ENCODE data around the gene HSD17B14.

The HSD17B14 gene

DNA sequence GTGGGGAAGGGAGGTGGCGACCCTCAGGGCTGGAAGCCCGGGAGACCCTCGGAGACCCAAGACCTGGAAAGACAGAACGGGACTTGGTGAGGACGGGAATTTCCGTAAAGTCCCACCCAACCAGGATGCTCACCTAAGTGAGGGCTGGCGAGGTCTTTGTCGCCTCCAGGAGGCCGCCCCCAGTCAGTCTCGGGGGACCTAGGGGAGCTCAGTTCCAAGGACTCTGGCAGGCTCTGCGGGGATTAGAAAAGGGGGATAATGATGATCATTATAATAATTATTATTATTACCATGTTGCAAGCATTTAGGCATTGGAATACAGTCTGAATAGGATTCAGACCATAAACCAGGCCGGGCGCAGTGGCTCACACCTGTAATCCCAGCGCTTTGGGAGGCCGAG, 9.1 kb upstream of the HSD17B14 start:
- TF ChIP-seq, protein P1, sequence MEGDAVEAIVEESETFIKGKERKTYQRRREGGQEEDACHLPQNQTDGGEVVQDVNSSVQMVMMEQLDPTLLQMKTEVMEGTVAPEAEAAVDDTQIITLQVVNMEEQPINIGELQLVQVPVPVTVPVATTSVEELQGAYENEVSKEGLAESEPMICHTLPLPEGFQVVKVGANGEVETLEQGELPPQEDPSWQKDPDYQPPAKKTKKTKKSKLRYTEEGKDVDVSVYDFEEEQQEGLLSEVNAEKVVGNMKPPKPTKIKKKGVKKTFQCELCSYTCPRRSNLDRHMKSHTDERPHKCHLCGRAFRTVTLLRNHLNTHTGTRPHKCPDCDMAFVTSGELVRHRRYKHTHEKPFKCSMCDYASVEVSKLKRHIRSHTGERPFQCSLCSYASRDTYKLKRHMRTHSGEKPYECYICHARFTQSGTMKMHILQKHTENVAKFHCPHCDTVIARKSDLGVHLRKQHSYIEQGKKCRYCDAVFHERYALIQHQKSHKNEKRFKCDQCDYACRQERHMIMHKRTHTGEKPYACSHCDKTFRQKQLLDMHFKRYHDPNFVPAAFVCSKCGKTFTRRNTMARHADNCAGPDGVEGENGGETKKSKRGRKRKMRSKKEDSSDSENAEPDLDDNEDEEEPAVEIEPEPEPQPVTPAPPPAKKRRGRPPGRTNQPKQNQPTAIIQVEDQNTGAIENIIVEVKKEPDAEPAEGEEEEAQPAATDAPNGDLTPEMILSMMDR (IDR thresholded peaks at IDR 0.05; ENCODE audit: insufficient read depth, missing control alignments) = peak; percentile 10
- peak; percentile 55 for DNase-seq (ENCODE audit: insufficient read length, low spot score)
- FAIRE-seq = no peak

DNA sequence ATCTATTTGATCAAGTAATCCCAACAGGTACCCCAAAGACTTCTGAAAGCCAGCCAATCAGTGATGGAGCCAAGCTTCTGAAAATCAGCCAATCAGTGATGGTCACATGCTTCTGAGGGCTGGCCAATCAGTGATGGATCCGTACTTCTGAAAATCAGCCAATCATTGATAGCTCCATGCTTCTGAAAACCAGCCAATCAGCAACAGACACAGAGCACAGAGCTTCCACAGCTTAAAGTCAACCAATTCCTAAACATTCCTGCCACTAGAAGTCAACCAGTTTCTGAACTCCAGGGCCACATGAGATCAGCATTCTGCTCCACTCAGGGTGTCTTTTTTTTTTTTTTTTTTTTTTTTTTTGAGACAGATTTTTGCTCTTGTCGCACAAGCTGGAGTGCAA, 8.2 kb upstream of the HSD17B14 start:
- DNase-seq (ENCODE audit: insufficient read length, low spot score) (no peak), FAIRE-seq (no peak)
- TF ChIP-seq, protein P1 (IDR thresholded peaks at IDR 0.05; ENCODE audit: insufficient read depth, missing control alignments) = no peak

DNA sequence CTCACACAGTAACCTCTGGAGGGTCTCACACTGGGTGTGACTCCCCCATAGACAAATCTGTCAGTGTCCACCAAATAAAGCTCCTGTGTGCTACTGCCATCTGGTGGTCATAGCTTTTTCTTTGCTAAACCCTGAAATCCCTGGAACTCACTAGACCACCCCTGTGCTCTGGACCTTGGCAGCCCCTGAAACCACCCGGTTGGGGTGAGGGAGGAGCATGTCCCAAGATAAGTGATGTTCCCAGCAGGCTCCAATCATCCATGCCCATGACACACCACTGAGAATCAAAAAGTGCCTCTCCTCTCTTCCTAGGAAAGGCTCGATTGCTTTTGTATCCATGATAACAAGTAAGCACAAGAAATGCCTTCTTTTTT, 6.5 kb upstream of the HSD17B14 start:
- TF ChIP-seq, protein P1 (IDR thresholded peaks at IDR 0.05; ENCODE audit: insufficient read depth, missing control alignments) = peak; percentile 72
- FAIRE-seq (no peak), DNase-seq (ENCODE audit: insufficient read length, low spot score) (no peak)

DNA sequence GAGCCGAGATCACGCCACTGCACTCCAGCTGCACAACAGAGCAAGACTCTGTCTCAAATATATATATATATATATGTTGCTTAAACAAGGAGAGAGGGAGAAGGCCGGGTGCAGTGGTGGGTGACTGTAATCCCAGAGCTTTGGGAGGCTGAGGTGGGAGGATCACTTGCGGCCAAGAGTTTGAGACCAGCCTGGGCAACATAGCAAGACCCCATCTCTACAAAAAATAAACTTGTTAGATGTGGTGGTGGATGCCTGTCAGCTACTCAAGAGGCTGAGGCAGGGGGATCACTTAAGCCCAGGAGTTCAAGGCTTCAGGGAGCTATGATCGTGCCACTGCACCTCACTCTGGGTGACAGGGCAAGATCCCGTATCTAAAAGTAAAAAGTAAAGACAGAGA, 5.3 kb upstream of the HSD17B14 start:
- FAIRE-seq = no peak
- DNase-seq (ENCODE audit: insufficient read length, low spot score) = no peak
- TF ChIP-seq, protein P1 (IDR thresholded peaks at IDR 0.05; ENCODE audit: insufficient read depth, missing control alignments) = no peak

DNA sequence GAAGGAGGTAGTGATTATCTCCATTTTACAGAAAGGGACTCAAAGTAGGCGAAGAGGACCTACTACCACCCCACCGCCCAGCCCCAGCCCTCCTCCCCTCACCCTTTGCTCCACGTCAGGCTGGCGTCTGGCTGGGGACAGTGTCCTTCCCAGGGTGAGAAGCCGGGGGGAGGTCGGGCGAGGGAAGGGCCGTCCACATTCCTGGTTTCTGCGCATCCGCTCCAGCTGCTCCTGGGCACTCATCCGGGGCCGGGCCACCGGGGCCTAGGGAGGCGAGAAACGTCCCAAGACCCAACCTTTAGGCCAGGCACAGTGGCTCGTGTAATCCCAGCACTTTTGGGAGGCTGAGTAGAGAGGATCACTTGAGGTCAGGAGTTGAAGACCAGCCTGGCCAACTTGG, 4.8 kb upstream of the HSD17B14 start:
- FAIRE-seq (no peak), DNase-seq (ENCODE audit: insufficient read length, low spot score) (no peak)
- TF ChIP-seq, protein P1 (IDR thresholded peaks at IDR 0.05; ENCODE audit: insufficient read depth, missing control alignments) = no peak

DNA sequence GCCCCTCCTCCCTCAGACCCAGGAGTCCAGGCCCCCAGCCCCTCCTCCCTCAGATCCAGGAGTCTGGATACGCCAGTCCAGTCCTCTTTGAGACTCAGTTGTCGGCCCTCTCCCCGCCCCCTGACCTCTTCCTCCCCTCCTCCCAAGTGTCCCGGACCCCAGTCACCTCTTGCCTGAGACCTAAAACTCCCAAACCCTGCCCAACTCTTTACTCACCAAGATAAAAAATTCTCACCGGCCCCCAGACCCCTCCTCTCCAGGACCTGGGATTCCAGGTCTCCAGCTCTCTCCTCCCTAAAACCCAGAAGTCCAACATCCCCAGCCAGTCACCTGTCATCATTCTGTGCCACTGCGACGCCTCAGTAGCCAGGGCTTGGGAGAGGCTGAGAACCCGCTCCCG, 1.4 kb upstream of the HSD17B14 start:
- DNase-seq (ENCODE audit: insufficient read length, low spot score) = no peak
- FAIRE-seq = no peak
- TF ChIP-seq, protein P1 (IDR thresholded peaks at IDR 0.05; ENCODE audit: insufficient read depth, missing control alignments) = no peak

DNA sequence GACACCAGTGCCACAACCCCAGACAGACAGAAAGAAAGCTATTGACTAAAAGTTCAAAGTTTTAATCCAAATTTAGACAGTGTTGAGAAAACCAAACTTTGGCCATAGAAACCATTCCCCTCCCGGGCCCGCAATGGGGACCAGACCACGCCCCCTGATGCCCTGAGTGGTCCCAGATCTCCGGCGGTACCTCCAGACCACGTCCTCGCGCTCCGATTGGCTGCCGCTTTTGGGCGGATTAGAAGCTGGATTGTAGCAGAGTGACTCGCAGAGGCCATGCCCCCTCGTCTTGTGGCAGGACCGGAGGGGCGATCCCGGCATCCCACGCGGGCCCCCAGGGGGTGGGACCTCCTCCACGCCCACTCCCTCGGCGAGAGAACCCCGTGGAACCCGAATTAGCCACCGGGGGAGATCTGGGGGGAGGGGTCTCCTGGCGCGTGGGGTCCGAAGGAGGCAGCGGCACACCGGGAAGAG, 797 bp upstream of the HSD17B14 start:
- DNase-seq (ENCODE audit: insufficient read length, low spot score) (peak; percentile 60), FAIRE-seq (no peak)
- TF ChIP-seq, protein P1 (IDR thresholded peaks at IDR 0.05; ENCODE audit: insufficient read depth, missing control alignments) = no peak
